T47D (cell line): Measurements from ENCODE around the gene HAAO.

Experiments
- DNase-seq, 2 experiments: peaks; one replicate each; pipeline versions ENCODE4 v3.0.0 to v3.0.0-alpha.2; 2011 to 2012; ENCODE audit warnings: low read depth in 1 of 2, low spot score in 1 of 2
- JUND ChIP-seq: IDR thresholded peaks from 2 replicates; pipeline ENCODE4 v1.6.1; 2012; ENCODE audit warnings: low read depth
- in situ Hi-C: cut with HindIII; loops from 2 replicates; pipeline ENCODE4 v1.10.0; 2016; ENCODE audit warnings: low sequenced_read_pairs, low pct_unique_long_range_greater_than_20kb

HAAO gene

DNA sequence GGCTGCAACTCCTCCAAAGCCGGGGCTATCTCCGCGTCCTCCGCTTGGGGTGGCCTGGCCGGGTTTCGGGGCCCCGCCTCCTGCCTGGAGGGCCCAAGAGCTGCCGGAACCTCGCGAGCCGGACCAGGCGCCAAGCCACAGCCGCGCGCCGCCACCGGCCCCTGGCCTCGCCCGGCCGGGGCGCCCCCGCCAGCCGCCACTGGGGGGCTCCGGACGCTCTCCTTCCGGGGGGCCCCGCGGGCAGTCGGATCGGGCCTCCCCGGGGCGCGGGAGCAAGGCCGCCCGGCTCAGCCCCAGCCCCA, 17.4 kb upstream of the HAAO start:
- in situ Hi-C loops = no loop called here
- TF ChIP-seq JUND = no peak
- DNase-seq = peak; percentile 57 to 78

- TF ChIP-seq JUND = no peak
- in situ Hi-C loops = no loop called here
- DNase-seq = no peak
Measured at GRCh38 chr2:42809131-42809818, 16.9 kb upstream of the HAAO start.

DNA sequence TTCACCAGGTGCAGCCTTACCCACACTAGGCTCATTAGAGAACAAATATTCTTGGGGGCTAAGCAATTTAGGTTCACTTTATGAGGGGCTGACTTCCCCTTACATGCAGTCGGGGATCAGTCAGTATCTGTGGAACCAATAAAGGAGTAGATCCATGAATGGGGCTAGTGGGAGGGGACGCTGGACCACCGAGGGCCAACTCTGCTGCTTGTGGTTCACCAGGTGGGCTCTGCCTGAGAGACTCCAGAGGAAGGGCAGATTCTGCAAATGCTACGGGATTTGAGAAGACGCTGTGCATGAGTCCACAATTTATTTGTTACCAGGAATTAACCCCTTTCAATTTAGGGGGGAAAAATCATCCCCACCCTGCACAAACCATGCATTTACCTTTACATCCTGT, 15.9 kb upstream of the HAAO start:
- in situ Hi-C loops = no loop called here
- DNase-seq = no peak
- no peak for TF ChIP-seq JUND

DNA sequence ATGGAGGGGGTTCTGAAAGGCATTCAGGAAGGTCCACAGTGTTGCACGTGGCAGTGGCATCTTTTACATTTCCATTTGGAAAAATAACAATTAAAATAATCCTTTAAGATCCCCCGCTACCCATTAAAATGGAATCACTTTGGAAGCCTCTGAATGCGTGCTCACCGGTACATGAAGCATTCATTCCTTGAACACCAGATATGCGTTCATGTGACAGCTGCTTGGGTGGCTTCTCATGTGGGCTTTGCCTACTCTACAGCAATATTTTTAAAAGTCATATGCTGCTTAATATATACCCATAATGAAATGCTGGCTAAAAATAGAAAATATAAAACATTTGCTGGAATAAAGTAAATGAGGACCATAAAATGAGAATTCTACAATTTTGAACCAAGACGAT, 14.4 kb upstream of the HAAO start:
- in situ Hi-C loops = no loop called here
- no peak for TF ChIP-seq JUND
- DNase-seq = no peak

DNA sequence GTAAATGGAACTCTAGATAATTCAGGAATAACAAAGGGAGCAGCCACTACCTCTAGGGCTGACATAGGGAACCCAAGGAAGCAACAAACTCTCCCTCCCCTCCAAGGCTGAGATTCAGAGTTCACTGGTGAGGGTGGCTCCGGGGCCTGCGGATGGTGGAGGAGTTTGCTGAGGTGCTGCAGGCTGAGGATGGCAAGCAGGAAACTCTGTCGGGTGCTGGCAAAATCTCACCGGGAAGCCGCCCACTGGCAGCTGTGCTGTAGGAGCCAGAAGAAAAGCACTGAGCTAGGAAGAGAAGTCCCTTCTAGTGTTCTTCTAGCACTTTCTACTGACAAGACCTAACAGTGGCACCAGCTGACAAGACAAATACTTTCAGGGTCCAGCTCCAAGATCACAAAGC, 12.5 kb upstream of the HAAO start:
- TF ChIP-seq JUND = no peak
- in situ Hi-C loops = no loop called here
- no peak for DNase-seq

DNA sequence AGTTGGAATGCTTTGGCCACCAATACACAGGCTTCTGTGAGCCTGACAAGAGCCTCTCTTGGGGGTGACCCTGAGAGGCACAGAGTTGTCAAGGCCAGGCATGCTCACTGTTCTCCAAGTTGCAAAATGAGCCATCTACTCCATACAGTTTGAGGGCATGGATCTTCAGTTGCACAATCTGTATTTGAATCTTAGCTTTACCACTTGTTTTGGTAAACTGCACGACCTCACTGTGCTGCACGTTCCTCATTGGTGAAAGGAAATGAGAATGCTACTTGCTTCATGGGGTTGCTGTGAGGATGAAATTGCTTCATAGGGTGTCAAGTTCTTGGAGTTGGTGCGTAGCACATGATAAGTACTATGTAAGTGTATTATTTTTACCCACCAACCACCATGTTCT, 12.0 kb upstream of the HAAO start:
- in situ Hi-C loops = no loop called here
- no peak for TF ChIP-seq JUND
- DNase-seq = no peak

GRCh38 chr2:42802150-42802549, 9.8 kb upstream of the HAAO start:
- in situ Hi-C loops = no loop called here

DNA sequence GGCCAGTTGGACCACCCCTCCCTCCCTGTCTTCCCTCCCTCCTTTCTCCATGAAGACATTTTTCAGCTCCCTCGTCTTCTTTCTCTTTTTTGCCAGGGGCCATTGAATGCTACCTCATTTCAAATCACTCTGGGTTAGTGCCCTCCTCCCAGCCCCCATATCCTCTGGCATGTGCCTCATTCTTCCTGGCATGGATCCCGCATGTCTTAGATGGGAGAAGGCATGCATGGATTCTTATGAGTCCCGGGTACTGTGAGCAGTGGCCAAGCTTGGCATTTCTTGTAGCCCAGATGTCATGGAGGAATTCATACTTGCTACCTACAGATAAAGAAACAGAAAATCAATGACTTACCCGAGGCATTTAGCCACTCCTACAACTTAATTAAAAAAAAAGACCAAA, 9.0 kb upstream of the HAAO start:
- DNase-seq = no peak
- no peak for TF ChIP-seq JUND
- in situ Hi-C loops = no loop called here

More at GRCh38 chr2:42802150-42802549, 9.8 kb upstream of the HAAO start:
- no peak for DNase-seq
- no peak for TF ChIP-seq JUND

DNA sequence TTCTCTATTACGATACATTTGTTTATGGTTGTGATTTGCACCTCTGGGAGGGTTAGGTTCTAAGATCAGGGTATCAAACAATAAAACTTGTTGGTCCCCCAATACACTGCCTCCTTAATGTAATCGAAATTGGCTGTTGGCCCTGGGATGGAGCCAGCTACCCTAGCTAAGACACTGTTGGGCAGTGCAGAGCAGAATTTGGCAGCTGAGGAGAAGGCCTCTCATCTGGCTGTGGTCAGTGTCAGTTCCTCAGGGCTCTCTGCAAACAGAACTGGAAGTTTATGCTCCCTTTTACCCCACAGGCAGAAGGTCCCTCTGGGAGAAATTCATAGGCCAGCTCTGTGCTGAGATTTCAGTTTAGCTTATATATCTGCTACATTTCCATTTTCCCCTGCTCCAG, 8.6 kb upstream of the HAAO start:
- no peak for TF ChIP-seq JUND
- no peak for DNase-seq
- in situ Hi-C loops = no loop called here

DNA sequence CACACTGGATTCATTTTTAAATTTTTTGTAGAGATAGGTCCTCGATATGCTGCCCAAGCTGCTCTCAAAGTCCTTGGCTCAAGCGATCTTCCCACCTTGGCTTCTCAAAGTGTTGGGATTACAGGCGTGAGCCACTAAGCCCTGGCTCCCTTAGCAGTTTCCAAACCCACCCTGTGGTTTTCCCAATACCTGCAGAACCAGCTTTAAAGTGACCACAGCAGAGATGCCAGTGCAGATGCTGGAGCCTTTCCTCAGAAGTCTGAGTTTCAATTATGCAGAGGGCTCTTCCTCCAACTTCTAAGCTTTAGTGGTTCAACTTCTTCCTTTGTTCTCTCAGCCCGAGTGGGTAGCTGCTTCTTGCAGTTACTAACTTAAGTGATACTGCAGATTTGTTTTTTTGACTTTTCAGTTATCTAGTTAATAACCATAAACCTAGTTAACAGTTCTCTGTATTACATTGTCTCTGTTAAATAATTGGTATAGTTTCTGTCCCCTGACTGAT, 8.1 kb upstream of the HAAO start:
- in situ Hi-C loops = no loop called here
- no peak for TF ChIP-seq JUND
- no peak for DNase-seq

GRCh38 chr2:42799881-42800280, 7.5 kb upstream of the HAAO start:
- no peak for DNase-seq
- in situ Hi-C loops = no loop called here
- TF ChIP-seq JUND = no peak

GRCh38 chr2:42797281-42797680, 4.9 kb upstream of the HAAO start:
- DNase-seq = no peak
- in situ Hi-C loops = no loop called here
- TF ChIP-seq JUND = no peak

DNA sequence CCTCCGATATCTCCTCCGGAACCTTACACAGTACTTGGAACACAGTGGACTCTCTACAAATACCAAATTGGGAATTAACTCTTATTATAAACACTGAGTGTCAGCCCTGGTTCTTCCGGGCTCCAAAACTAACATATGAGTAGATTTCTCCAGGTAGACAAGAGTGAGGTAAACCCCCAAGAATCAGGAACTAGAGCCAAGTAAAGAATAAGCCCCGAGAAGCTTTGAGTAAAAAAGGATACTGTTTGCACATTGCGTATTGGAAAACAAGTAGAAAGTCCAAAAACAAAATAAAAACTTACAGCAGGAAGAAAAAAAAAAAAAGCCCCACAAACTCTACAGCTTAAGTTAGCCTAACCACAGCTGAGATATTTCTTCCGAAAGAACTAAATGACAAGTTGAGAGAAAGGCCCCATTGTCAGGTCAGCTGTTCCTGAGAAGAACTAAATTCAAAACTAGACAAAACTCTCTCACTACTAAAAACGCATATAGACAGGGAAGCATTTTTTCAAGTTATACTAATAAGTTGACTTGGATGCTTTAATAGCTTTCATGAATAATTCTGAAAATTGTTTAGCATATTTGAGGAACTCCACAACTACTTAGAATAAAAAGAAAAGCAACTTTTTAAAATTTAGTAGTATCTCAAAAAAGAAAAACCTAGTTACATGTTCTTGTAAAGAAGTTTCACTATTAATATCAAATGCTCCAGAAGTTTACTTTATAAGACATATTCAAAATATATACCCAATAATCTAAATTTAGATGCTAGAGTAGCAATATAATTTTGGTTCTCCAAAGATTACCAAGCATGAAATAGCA, 4.3 kb upstream of the HAAO start:
- in situ Hi-C loops = no loop called here
- DNase-seq = no peak
- TF ChIP-seq JUND = no peak
